Prostate gland (tissue), 2 donors: ENCODE data around the gene PAMR1.

Experiments used
- POLR2A ChIP-seq: fragments of 450-650 bp; IDR thresholded peaks from one replicate; pipeline ENCODE4 v1.6.1; 2016; ENCODE audit warnings: antibody characterized with exemption, mild to moderate bottlenecking
- POLR2AphosphoS5 ChIP-seq: sonication (generic); formaldehyde crosslinking; IDR thresholded peaks from one replicate; pipeline ENCODE4 v1.6.1; 2017; ENCODE audit warnings: antibody characterized with exemption
- TF ChIP-seq, protein P1 (sequence below), 4 experiments: fragments of 200-600 bp in 2 of 4; fragments of 450-650 bp in 2 of 4; sonication (generic) in 2 of 4; IDR thresholded peaks; 1 replicate in 3 of 4; 2 replicates in 1 of 4; pipeline ENCODE4 v1.5.1; 2016 to 2019; ENCODE audit warnings: antibody characterized with exemption in 4 of 4, mild to moderate bottlenecking in 2 of 4, moderate library complexity in 2 of 4

DNA sequence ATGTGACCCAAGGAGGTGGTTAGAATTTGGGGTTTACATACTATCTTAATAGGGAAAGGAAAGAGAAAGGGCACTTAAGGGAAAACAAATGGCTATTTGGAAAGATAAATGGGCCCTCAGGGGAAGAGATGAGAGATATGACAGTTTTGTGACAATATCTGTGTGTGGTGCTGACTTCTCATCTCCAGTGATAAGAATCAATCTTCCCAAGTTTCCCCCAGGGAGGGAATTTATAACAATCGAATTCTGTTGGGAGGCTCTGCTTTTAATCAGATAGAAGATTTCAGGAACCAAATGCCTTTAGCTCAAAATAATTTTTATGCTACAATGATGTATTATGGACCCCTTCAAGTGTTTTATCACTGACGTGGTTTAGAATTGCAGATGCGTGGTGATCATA is 46.3 kb upstream of the PAMR1 start:
- TF ChIP-seq, protein P1, sequence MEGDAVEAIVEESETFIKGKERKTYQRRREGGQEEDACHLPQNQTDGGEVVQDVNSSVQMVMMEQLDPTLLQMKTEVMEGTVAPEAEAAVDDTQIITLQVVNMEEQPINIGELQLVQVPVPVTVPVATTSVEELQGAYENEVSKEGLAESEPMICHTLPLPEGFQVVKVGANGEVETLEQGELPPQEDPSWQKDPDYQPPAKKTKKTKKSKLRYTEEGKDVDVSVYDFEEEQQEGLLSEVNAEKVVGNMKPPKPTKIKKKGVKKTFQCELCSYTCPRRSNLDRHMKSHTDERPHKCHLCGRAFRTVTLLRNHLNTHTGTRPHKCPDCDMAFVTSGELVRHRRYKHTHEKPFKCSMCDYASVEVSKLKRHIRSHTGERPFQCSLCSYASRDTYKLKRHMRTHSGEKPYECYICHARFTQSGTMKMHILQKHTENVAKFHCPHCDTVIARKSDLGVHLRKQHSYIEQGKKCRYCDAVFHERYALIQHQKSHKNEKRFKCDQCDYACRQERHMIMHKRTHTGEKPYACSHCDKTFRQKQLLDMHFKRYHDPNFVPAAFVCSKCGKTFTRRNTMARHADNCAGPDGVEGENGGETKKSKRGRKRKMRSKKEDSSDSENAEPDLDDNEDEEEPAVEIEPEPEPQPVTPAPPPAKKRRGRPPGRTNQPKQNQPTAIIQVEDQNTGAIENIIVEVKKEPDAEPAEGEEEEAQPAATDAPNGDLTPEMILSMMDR (IDR thresholded peaks at IDR 0.05) = no peak
- no peak for TF ChIP-seq POLR2AphosphoS5
- TF ChIP-seq POLR2A = no peak
